Urinary bladder (tissue), 4 donors: ENCODE data around the gene SETBP1. TPM values are rescaled to one million over a fixed set of nuclear protein-coding genes. Genes with fewer than 3 reads are reported as not detected.

ENCODE experiments used
- DNase-seq: peaks from one replicate; pipeline ENCODE4 v3.0.0-alpha.2; 2015; ENCODE audit errors: extremely low spot score
- H3K27ac ChIP-seq: one replicate; pipeline ENCODE4 v1.5.1; 2013; ENCODE audit warnings: low read depth, mild to moderate bottlenecking, moderate library complexity
- H3K36me3 ChIP-seq: one replicate; pipeline ENCODE4 v1.6.1; 2013; ENCODE audit warnings: mild to moderate bottlenecking, moderate library complexity; ENCODE audit not compliant: insufficient read depth
- H3K4me1 ChIP-seq: one replicate; pipeline ENCODE4 v1.6.1; 2013; ENCODE audit warnings: mild to moderate bottlenecking, moderate library complexity; ENCODE audit not compliant: insufficient read depth
- H3K4me3 ChIP-seq: one replicate; pipeline ENCODE4 v1.5.1; 2013; ENCODE audit warnings: low read depth, low read length
- WGBS: extraction: QIAGEN DNeasy Blood & Tissue Kit; methylation state at CpG from one replicate; pipeline ENCODE4 v1.1.7; 2013; 5-methylcytosine and 5-hydroxymethylcytosine counted together
- polyA plus RNA-seq: library from polyadenylated mRNA; stranded (reverse); fragments of 200-250 nt; gene quantifications from one replicate; pipeline ENCODE4 v1.2.3, GENCODE V29; 2013
- total RNA-seq: library from RNA; depleted of rRNA; stranded (reverse); fragments of >200 nt; gene quantifications from one replicate; pipeline ENCODE4 v1.2.3, GENCODE V29; 2014
- donor health status: healthy with polysubstance abuse.
- donor health status: healthy.

SETBP1 gene
- total and polyA plus RNA-seq, 2 donors, result 12.6 to 46.7 TPM

GRCh38 chr18:44883671-44884070 lies 203.0 kb downstream of the SETBP1 start:
- Histone ChIP-seq H3K4me1 (peaks cover 2% of the 10 kb centered on the region), H3K36me3 (no peaks in the 10 kb centered on the region), H3K4me3 (no peak overlapping the region), H3K27ac (no peak overlapping the region)
- DNase-seq, result no peak
- 98% methylated on average over 4 of the region's 4 CpGs for WGBS

DNA sequence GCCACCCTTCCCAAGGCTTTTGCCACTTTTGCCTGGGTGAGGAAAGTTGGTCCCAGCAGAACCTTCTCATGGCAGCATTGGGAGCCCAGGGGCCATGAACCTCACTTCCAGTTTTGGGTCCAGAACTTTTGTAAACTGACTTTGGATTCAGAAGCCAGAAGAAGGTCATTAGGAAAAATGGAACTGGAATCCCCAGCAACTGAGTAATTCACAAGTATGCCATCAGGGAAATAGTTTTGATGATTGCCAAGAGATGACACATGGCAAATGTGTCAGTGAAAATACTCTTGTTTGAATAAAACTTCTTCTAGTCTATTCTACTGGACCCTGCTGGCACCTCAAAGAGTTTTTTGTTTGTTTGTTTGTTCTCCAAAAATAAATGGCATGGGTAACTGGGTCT lies 203.7 kb downstream of the SETBP1 start:
- Histone ChIP-seq H3K4me3 (no peak overlapping the region), H3K27ac (no peak overlapping the region), H3K4me1 (peaks cover 2% of the 10 kb centered on the region), H3K36me3 (no peaks in the 10 kb centered on the region)
- no peak for DNase-seq

DNA sequence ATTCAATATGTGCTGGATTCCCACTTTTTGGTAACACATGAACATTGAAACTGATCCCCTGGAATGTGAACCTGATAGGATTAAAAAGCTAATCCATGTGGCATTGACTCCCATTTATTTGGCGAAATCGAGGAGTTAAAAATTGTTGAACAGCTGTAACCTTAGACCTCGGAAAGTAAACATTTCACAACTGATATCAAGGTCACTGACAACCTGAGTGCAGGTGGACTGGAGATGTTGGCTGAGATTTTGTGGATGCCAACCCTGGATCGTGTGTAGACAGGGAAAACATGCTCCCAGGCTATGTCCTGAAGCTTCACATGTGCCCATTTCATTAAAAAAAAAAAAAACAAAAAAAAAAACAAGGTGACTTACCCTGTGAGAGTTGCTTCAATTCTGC lies 204.8 kb downstream of the SETBP1 start:
- 91% methylated on average over 4 of the region's 4 CpGs for WGBS
- Histone ChIP-seq H3K4me1 (peaks cover 2% of the 10 kb centered on the region), H3K4me3 (no peak overlapping the region), H3K36me3 (no peaks in the 10 kb centered on the region), H3K27ac (no peak overlapping the region)
- no peak for DNase-seq

DNA sequence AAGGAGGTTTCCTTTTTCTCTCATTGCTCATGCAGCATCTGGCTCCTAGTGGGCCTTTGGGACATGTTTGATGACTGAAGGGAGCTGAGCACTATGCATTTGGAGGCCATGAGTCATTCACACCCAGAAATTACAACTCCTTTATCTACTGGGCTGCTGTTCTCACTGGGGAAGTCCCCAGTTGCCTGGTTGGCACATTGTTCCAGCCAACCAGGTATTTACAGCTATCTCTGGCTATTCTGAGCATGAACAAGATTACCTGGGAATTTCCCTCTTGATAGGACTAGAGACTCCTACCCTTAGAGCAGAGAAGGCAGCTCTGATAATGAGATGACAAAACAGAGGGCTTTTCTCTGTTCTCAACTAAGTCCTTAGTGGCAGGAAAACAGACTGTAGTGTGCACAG lies 206.5 kb downstream of the SETBP1 start:
- no peak for DNase-seq
- H3K27ac ChIP-seq, result no peak overlapping the region
- no peaks in the 10 kb centered on the region for H3K36me3 ChIP-seq
- peaks cover 2% of the 10 kb centered on the region for H3K4me1 ChIP-seq
- H3K4me3 ChIP-seq, result no peak overlapping the region

- no peak overlapping the region for H3K4me3 ChIP-seq
- H3K4me1 ChIP-seq, result no peaks in the 10 kb centered on the region
- WGBS, result 14% methylated on average over 1 of the region's 1 CpG
- no peaks in the 10 kb centered on the region for H3K36me3 ChIP-seq
- no peak overlapping the region for H3K27ac ChIP-seq
- DNase-seq, result no peak
Observed at GRCh38 chr18:44889111-44889510, 208.4 kb downstream of the SETBP1 start.

GRCh38 chr18:44893045-44893706 lies 212.5 kb downstream of the SETBP1 start:
- DNase-seq, result no peak
- H3K27ac ChIP-seq, result no peak overlapping the region
- no peak overlapping the region for H3K4me3 ChIP-seq
- no peaks in the 10 kb centered on the region for H3K4me1 ChIP-seq
- WGBS, result 90% methylated on average over 4 of the region's 4 CpGs
- no peaks in the 10 kb centered on the region for H3K36me3 ChIP-seq

GRCh38 chr18:44893966-44894365 lies 213.3 kb downstream of the SETBP1 start:
- WGBS, result 48% methylated on average over 2 of the region's 2 CpGs
- DNase-seq, result no peak
- Histone ChIP-seq H3K4me3 (no peak overlapping the region), H3K4me1 (no peaks in the 10 kb centered on the region), H3K27ac (no peak overlapping the region), H3K36me3 (no peaks in the 10 kb centered on the region)

DNA sequence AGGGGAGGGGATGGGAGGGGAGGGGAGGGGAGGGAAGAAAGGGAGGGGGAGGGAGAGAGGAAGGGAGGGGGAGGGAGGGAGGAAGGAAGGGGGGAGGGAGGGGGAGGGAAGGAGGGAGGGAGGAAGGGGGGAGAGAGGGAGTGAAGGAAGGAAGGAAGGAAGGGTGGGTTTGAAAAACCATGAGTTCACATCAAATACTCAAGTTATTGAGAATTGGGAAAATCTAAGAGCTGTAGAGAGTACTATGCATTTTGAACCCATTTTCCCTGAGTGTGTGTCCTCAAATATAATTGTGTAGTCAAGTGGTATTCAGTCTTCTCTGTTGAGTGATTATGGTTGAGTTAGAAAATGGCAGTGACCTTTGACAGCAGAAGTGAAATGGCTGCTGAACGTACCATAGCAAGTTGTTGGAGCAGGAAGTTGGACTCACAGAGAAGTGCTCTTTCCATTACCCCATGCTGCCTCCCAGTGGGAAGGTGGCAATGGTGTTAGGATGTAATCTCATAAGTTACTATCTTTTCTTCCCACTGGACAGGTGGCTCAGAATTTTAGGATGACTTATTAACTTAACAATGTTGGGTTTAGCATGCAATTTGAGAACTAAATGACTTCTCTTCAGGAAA lies 214.6 kb downstream of the SETBP1 start:
- Histone ChIP-seq H3K27ac (no peak overlapping the region), H3K36me3 (no peaks in the 10 kb centered on the region), H3K4me1 (no peaks in the 10 kb centered on the region), H3K4me3 (no peak overlapping the region)
- 43% methylated on average over 1 of the region's 1 CpG for WGBS
- DNase-seq, result no peak

GRCh38 chr18:44896846-44897245 lies 216.2 kb downstream of the SETBP1 start:
- H3K36me3 ChIP-seq, result no peaks in the 10 kb centered on the region
- no peaks in the 10 kb centered on the region for H3K4me1 ChIP-seq
- WGBS, result 94% methylated on average over 6 of the region's 6 CpGs
- H3K27ac ChIP-seq, result no peak overlapping the region
- H3K4me3 ChIP-seq, result no peak overlapping the region
- no peak for DNase-seq

GRCh38 chr18:44897411-44897810 lies 216.7 kb downstream of the SETBP1 start:
- DNase-seq, result no peak
- Histone ChIP-seq H3K36me3 (no peaks in the 10 kb centered on the region), H3K4me3 (no peak overlapping the region), H3K27ac (no peak overlapping the region), H3K4me1 (no peaks in the 10 kb centered on the region)
- WGBS, result 92% methylated on average over 8 of the region's 8 CpGs

DNA sequence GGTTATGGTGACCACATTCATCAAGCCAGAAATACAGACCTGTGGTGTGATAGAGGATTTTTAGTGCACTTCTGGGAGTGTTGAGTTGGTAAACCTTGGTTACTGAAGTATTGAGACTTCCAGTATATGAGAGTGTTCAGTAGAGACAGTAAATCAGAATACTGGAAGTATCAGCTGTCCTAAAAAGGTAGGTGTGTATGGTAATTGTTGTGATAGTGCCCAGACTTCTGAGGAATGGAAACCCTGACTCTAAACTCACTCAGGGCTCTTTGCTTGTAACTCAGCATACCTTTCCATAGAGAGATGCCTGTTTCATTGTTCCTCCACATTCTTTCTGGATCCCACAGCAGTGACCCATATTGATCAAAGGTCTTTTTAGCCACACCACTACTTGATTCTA lies 217.1 kb downstream of the SETBP1 start:
- no peak for DNase-seq
- Histone ChIP-seq H3K27ac (no peak overlapping the region), H3K4me1 (no peaks in the 10 kb centered on the region), H3K36me3 (no peaks in the 10 kb centered on the region), H3K4me3 (no peak overlapping the region)

DNA sequence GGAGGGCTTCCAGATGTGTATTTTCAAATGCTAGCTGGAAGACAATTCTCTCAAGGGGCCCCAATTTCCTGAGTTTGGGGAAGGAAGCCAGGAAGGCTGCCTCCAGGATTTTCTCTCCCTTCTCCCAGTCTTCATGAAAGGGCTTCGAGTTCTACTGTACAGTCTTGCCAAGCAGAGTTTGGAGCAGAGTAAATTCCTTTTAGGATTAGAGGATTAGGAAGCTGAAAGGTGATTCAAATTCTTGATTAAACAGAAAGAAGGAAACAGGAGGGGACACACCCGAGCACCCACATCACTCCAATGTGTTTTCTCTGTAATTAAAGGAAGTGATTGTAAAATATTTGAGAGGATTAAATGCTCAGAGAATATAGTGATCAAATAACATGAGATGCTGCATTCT lies 217.8 kb downstream of the SETBP1 start:
- no peaks in the 10 kb centered on the region for H3K4me1 ChIP-seq
- WGBS, result 34% methylated on average over 2 of the region's 2 CpGs
- DNase-seq, result no peak
- H3K4me3 ChIP-seq, result no peak overlapping the region
- no peak overlapping the region for H3K27ac ChIP-seq
- H3K36me3 ChIP-seq, result no peaks in the 10 kb centered on the region

- Histone ChIP-seq H3K36me3 (no peaks in the 10 kb centered on the region), H3K27ac (no peak overlapping the region), H3K4me1 (no peaks in the 10 kb centered on the region), H3K4me3 (no peak overlapping the region)
- DNase-seq, result no peak
Observed at GRCh38 chr18:44899832-44900231, 219.1 kb downstream of the SETBP1 start.

DNA sequence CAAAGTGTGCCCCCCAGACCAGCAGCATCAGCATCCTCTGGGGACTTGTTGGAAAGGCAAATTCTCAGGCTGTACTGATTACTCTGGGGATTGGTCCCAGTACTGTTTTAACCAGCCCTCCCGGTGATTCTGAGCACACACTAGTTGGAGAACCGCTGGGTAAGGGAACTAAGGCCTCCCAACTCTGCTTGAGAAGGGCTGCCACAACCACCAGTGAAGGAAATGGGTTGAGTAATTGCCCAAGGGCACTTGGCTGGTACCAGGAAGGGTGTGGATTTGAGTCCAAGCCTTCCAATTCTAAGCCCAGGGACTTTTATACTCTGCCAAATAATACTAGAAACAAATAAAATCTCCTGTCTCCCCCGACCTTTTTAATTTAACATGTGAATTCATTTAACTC lies 219.9 kb downstream of the SETBP1 start:
- WGBS, result 86% methylated on average over 3 of the region's 3 CpGs
- Histone ChIP-seq H3K36me3 (no peaks in the 10 kb centered on the region), H3K27ac (no peak overlapping the region), H3K4me3 (no peak overlapping the region), H3K4me1 (no peaks in the 10 kb centered on the region)
- DNase-seq, result no peak

DNA sequence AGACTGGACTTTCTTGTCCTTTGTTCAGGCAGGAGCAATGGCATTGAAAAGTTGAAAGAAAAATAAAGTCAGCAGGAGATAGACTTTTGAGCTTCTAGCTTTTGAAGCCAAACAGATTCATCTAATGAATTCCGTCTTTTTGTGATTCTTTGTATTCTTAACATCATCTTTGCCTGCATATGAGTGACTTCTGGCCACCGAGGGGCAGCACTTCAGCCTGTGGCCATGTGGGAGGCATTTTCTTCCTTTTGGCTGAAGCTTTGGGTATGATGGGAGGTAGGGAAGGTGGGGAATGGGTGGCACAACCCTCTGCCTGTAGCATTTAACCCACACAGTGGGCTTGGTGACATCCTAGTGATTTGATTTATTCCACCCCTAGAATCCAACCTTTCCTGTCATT lies 220.6 kb downstream of the SETBP1 start:
- no peaks in the 10 kb centered on the region for H3K4me1 ChIP-seq
- no peaks in the 10 kb centered on the region for H3K36me3 ChIP-seq
- H3K4me3 ChIP-seq, result no peak overlapping the region
- 96% methylated on average over 2 of the region's 2 CpGs for WGBS
- DNase-seq, result no peak
- H3K27ac ChIP-seq, result no peak overlapping the region
